ENCODE data around the gene TMCC1. TPM values are rescaled to one million over a fixed set of nuclear protein-coding genes. Genes with fewer than 3 reads are reported as not detected.
A peak's percentile ranks its signal among the peaks of the same experiment; 100 is the strongest.

The TMCC1 gene
- total and polyA plus RNA-seq, 11 donors = 9.6 to 38.3 (median 22.6) TPM

DNA sequence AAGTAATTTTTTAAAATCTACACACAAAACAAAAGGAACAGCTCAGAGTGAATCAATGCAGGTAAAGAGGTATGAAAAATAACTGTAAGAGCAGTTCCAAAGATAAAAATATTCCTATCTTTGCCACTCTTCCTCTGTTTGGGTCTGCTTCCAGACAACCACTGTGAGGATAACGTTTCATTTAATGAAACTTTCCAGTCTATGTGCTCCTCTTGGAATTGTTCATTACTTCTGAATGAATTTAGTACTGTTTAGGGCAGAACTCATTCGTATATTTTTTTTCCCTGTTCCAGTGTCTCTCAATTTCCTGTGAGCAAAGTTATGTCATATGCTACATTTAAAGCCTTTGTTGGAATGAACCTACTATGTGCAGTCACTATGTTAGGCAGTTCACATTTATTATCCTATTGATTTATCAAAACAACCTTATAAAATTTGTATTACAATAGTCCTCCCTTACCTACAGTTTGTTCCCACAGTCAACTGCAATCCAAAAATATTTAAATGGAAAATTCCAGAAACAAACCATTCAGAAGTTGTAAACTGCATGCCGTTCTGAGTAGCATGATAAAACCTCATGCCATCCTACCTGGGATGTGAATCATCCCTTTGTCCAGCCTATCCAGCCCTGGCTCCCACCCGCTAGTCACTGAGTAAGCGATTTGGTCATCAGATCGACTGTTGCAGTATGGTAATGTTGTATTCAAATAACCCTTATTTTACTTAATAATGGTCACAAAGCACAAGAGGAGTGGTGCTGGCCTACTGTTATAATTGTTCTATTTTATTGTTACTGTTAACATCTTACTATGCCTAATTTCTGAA, 98.1 kb downstream of the TMCC1 start:
- ATAC-seq = no peak

DNA sequence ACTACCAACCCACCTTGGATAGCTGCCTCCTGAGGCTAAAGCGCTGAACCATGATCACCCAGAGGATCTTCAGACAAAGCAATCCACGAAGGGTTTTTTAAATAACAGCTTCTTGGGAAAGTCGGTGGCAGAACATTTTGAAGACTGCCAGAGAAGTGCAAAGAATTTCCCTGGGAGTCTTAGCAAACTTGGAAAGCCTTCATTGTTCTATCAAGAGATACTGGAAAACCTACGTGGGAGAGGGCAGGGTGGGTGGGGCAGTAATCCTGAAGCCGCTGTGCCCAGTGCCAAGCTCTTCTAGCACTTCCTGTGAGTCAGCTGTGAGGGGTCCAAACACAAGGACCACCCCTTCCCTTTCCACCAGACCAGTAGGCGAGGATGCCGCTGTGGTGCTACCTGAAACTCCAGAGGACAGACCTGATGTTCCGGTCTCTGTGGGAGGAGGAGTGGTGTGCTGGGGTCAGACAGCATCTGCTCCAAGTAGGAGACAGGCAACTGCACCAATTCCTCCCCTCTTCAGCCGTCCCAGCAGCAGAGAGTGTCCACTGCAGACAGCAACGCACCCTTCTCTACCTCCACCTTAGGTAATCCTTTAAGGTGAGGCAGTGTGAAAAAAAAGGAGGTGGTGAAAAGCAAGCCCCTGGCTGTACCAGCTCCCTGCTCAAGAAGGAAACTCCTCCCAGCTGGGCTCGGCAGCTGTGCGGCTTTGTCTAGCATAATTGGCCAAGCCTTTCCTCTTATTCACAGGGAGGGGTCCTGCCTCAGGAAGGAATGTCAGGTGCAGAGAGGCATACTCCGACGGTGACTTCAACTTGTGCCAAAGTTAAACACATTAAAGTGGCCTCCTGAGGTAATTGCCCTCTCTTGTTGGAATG, 99.0 kb downstream of the TMCC1 start:
- Histone ChIP-seq H3K9me3 (no peaks in the 10 kb centered on the region), H3K36me3 (no peaks in the 10 kb centered on the region), H3K4me1 (peaks cover 0 to 25% (median 18%) of the 10 kb centered on the region in 12 donors), H3K27me3 (no peaks in the 10 kb centered on the region), H3K27ac (peak overlapping the region in 11 of 12 donors; percentile 14 to 87 (median 51)), H3K4me3 (peak overlapping the region in 9 of 12 donors; percentile 24 to 41 (median 28))
- DNase-seq = peak; percentile 17 to 65 (median 29)
- WGBS, 4 donors = 32 to 38% (median 37%) methylated on average over 14 of the region's 14 CpGs
- TF ChIP-seq POLR2A (IDR thresholded peaks at IDR 0.05) = no peak
- TF ChIP-seq, protein P1, sequence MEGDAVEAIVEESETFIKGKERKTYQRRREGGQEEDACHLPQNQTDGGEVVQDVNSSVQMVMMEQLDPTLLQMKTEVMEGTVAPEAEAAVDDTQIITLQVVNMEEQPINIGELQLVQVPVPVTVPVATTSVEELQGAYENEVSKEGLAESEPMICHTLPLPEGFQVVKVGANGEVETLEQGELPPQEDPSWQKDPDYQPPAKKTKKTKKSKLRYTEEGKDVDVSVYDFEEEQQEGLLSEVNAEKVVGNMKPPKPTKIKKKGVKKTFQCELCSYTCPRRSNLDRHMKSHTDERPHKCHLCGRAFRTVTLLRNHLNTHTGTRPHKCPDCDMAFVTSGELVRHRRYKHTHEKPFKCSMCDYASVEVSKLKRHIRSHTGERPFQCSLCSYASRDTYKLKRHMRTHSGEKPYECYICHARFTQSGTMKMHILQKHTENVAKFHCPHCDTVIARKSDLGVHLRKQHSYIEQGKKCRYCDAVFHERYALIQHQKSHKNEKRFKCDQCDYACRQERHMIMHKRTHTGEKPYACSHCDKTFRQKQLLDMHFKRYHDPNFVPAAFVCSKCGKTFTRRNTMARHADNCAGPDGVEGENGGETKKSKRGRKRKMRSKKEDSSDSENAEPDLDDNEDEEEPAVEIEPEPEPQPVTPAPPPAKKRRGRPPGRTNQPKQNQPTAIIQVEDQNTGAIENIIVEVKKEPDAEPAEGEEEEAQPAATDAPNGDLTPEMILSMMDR (IDR thresholded peaks at IDR 0.05) = no peak
- ATAC-seq = peak in 3 of 4 donors; percentile 66 to 81 (median 80)
- intact Hi-C loops (cut with DNase I) = loop anchor here in 1 of 10 donors (2.0 kb wide), 1 partner anchor 64 kb away; no protein-coding TSS in a partner anchor

More for the DNA sequence above, 98.1 kb downstream of the TMCC1 start:
- TF ChIP-seq POLR2A (IDR thresholded peaks at IDR 0.05) = no peak
- TF ChIP-seq, protein P1 (IDR thresholded peaks at IDR 0.05) = no peak
- DNase-seq = no peak
- Histone ChIP-seq H3K27ac (peak overlapping the region in 2 of 12 donors; percentile 61 to 87), H3K9me3 (no peaks in the 10 kb centered on the region), H3K27me3 (no peaks in the 10 kb centered on the region), H3K4me3 (no peak overlapping the region), H3K36me3 (no peaks in the 10 kb centered on the region), H3K4me1 (peaks cover 0 to 25% (median 18%) of the 10 kb centered on the region in 12 donors)
- WGBS, 4 donors = 81 to 84% (median 83%) methylated on average over 6 of the region's 6 CpGs
- intact Hi-C loops (cut with DNase I) = loop anchor here in 1 of 10 donors (2.0 kb wide), 1 partner anchor 65 kb away; no protein-coding TSS in a partner anchor

DNA sequence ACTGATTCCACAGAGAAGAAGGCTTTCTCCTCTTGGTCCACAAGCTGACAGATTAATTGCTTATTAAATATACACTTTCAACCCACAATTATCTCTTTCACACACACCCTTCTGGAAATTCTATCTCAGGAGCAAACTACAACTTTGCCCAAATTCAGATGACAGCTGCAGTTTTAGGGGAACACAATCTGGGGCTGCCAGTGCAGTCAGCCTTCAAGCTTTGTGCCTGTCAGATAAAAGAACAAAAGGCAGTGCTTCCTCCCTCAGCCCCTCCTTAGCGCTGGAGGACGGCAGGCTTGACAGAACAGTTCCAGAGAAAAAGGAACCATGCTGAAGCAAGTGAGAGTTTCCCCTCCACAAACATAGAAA, 99.6 kb downstream of the TMCC1 start:
- ATAC-seq = peak in 3 of 4 donors; percentile 52 to 57 (median 57)
- intact Hi-C loops (cut with DNase I) = loop anchor here in 1 of 10 donors (2.0 kb wide), 1 partner anchor 63 kb away; no protein-coding TSS in a partner anchor
- WGBS, 4 donors = 22 to 46% (median 32%) methylated on average over 2 of the region's 2 CpGs
- Histone ChIP-seq H3K9me3 (no peaks in the 10 kb centered on the region), H3K27ac (peak overlapping the region in 11 of 12 donors; percentile 14 to 87 (median 51)), H3K27me3 (no peaks in the 10 kb centered on the region), H3K4me3 (peak overlapping the region in 9 of 12 donors; percentile 24 to 41 (median 28)), H3K4me1 (peaks cover 0 to 25% (median 18%) of the 10 kb centered on the region in 12 donors), H3K36me3 (no peaks in the 10 kb centered on the region)
- TF ChIP-seq, protein P1 (IDR thresholded peaks at IDR 0.05) = no peak
- TF ChIP-seq POLR2A (IDR thresholded peaks at IDR 0.05) = no peak
- peak in 1 of 5 donors; percentile 32 for DNase-seq
